Peyer's patch (tissue), 4 donors: Measurements from ENCODE around the gene ATP11A.

Source experiments
- CTCF ChIP-seq, 6 experiments: fragments of 450-650 bp in 4 of 6; fragments of 200-600 bp in 2 of 6; sonication (generic) in 1 of 6; IDR thresholded peaks; one replicate each; pipeline ENCODE4 v1.5.1; 2017 to 2019; ENCODE audit warnings: antibody characterized with exemption in 6 of 6, mild to moderate bottlenecking in 3 of 6, moderate library complexity in 1 of 6
- POLR2A ChIP-seq, 2 donors: fragments of 450-650 bp; IDR thresholded peaks; one replicate each; pipeline ENCODE4 v1.5.1; 2017; ENCODE audit warnings: antibody characterized with exemption in 2 of 2, mild to moderate bottlenecking in 2 of 2, moderate library complexity in 2 of 2

GRCh38 chr13:112933649-112934048 lies 243.8 kb downstream of the ATP11A start:
- TF ChIP-seq CTCF (IDR thresholded peaks at IDR 0.05), result no peak
- TF ChIP-seq POLR2A (IDR thresholded peaks at IDR 0.05), result no peak
